RWPE2 (cell line): ENCODE data around the gene CDK8.

Experiments used
- ATAC-seq: fragments of 200-7000 bp; cut with Tn5 transposase; 3 replicates; pipeline ENCODE4 v1.9.1; 2021; ENCODE audit warnings: low read depth
- DNase-seq: peaks from one replicate; pipeline ENCODE4 v3.0.0-alpha.2; 2020; ENCODE audit warnings: low spot score
- H3K27ac ChIP-seq: fragments of 450-650 bp; 2 replicates; pipeline ENCODE4 v1.5.1; 2017; ENCODE audit warnings: mild to moderate bottlenecking; ENCODE audit not compliant: poor library complexity, severe bottlenecking
- H3K27me3 ChIP-seq: fragments of 250-450 bp; sonication (Bioruptor Pico); 2 replicates; pipeline ENCODE4 v1.5.1; 2021; ENCODE audit warnings: mild to moderate bottlenecking, moderate library complexity; ENCODE audit not compliant: insufficient read depth, poor library complexity, severe bottlenecking
- H3K36me3 ChIP-seq: fragments of 250-450 bp; sonication (Bioruptor Pico); 2 replicates; pipeline ENCODE4 v1.5.1; 2020; ENCODE audit warnings: low read depth, mild to moderate bottlenecking, moderate library complexity
- H3K4me1 ChIP-seq: fragments of 250-450 bp; sonication (Bioruptor Pico); 2 replicates; pipeline ENCODE4 v1.5.1; 2021; ENCODE audit warnings: mild to moderate bottlenecking, moderate library complexity; ENCODE audit not compliant: insufficient read depth, poor library complexity, severe bottlenecking
- H3K4me3 ChIP-seq: fragments of 250-450 bp; sonication (Bioruptor Pico); 2 replicates; pipeline ENCODE4 v1.5.1; 2021; ENCODE audit warnings: mild to moderate bottlenecking, moderate library complexity; ENCODE audit not compliant: severe bottlenecking
- H3K9me3 ChIP-seq: fragments of 250-450 bp; sonication (Bioruptor Pico); 2 replicates; pipeline ENCODE4 v1.5.1; 2021; ENCODE audit warnings: mild to moderate bottlenecking, moderate library complexity; ENCODE audit not compliant: severe bottlenecking
- CTCF ChIP-seq: fragments of 450-650 bp; IDR thresholded peaks from one replicate; pipeline ENCODE4 v1.5.1; 2017; ENCODE audit warnings: mild to moderate bottlenecking, moderate library complexity; ENCODE audit not compliant: poor library complexity, severe bottlenecking

The CDK8 gene

GRCh38 chr13:26370553-26370952 lies 116.6 kb downstream of the CDK8 start:
- Histone ChIP-seq H3K36me3 (no peaks in the 10 kb centered on the region), H3K9me3 (no peaks in the 10 kb centered on the region), H3K27ac (no peak overlapping the region), H3K27me3 (no peaks in the 10 kb centered on the region), H3K4me3 (no peak overlapping the region), H3K4me1 (no peaks in the 10 kb centered on the region)
- no peak for TF ChIP-seq CTCF
- no peak for ATAC-seq
- DNase-seq, result no peak

GRCh38 chr13:26372747-26373146 lies 118.8 kb downstream of the CDK8 start:
- ATAC-seq, result no peak
- no peak for TF ChIP-seq CTCF
- Histone ChIP-seq H3K9me3 (no peaks in the 10 kb centered on the region), H3K36me3 (no peaks in the 10 kb centered on the region), H3K27me3 (no peaks in the 10 kb centered on the region), H3K4me3 (no peak overlapping the region), H3K27ac (no peak overlapping the region), H3K4me1 (no peaks in the 10 kb centered on the region)
- DNase-seq, result no peak

GRCh38 chr13:26376430-26376829 lies 122.5 kb downstream of the CDK8 start:
- Histone ChIP-seq H3K4me3 (no peak overlapping the region), H3K27ac (no peak overlapping the region), H3K4me1 (no peaks in the 10 kb centered on the region), H3K36me3 (no peaks in the 10 kb centered on the region), H3K27me3 (no peaks in the 10 kb centered on the region), H3K9me3 (no peaks in the 10 kb centered on the region)
- ATAC-seq, result no peak
- DNase-seq, result no peak
- TF ChIP-seq CTCF, result no peak

GRCh38 chr13:26377038-26377437 lies 123.1 kb downstream of the CDK8 start:
- Histone ChIP-seq H3K4me1 (no peaks in the 10 kb centered on the region), H3K27me3 (no peaks in the 10 kb centered on the region), H3K36me3 (no peaks in the 10 kb centered on the region), H3K9me3 (no peaks in the 10 kb centered on the region), H3K27ac (no peak overlapping the region), H3K4me3 (no peak overlapping the region)
- ATAC-seq (no peak; the same call in 2 of the 3 replicates), DNase-seq (no peak)
- no peak for TF ChIP-seq CTCF

- no peaks in the 10 kb centered on the region for H3K9me3 ChIP-seq
- DNase-seq (no peak), ATAC-seq (no peak)
- TF ChIP-seq CTCF, result no peak
- no peak overlapping the region for H3K27ac ChIP-seq
- H3K36me3 ChIP-seq, result 0 out of 2 replicates have a peak, but pooled peaks cover 2% of the 10 kb centered on the region
- H3K4me3 ChIP-seq, result no peak overlapping the region
- H3K4me1 ChIP-seq, result no peaks in the 10 kb centered on the region
- no peaks in the 10 kb centered on the region for H3K27me3 ChIP-seq
Measured at GRCh38 chr13:26378116-26378515, 124.2 kb downstream of the CDK8 start.
